ENCODE measurements around the gene POLD2.

GRCh38 chr7:44066494-44067063 is 56.8 kb downstream of the POLD2 start:
- TF ChIP-seq, protein P1, sequence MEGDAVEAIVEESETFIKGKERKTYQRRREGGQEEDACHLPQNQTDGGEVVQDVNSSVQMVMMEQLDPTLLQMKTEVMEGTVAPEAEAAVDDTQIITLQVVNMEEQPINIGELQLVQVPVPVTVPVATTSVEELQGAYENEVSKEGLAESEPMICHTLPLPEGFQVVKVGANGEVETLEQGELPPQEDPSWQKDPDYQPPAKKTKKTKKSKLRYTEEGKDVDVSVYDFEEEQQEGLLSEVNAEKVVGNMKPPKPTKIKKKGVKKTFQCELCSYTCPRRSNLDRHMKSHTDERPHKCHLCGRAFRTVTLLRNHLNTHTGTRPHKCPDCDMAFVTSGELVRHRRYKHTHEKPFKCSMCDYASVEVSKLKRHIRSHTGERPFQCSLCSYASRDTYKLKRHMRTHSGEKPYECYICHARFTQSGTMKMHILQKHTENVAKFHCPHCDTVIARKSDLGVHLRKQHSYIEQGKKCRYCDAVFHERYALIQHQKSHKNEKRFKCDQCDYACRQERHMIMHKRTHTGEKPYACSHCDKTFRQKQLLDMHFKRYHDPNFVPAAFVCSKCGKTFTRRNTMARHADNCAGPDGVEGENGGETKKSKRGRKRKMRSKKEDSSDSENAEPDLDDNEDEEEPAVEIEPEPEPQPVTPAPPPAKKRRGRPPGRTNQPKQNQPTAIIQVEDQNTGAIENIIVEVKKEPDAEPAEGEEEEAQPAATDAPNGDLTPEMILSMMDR (IDR thresholded peaks at IDR 0.05; ENCODE audit: extremely low read depth in 1 of 2, insufficient read depth in 1 of 2, low read depth in 1 of 2, low read length in 2 of 2), result no peak
- TF ChIP-seq POLR2AphosphoS5 (IDR thresholded peaks at IDR 0.05; ENCODE audit: insufficient read depth, low read depth, low read length) (no peak), FOS (IDR thresholded peaks at IDR 0.05; ENCODE audit: borderline replicate concordance, insufficient read depth, low read length) (no peak), POLR2A (IDR thresholded peaks at IDR 0.05; ENCODE audit: low read depth, low read length) (no peak), EZH2 (IDR thresholded peaks at IDR 0.05; ENCODE audit: borderline replicate concordance, low read depth, low read length, severe bottlenecking) (no peak)
